GM12891 (cell line): ENCODE results near the gene NEU1.
A peak's percentile ranks its signal among the peaks of the same experiment; 100 is the strongest.

Source experiments
- DNase-seq: peaks from one replicate; pipeline ENCODE4 v3.0.0; 2011; ENCODE audit warnings: low spot score; ENCODE audit not compliant: insufficient read length
- FAIRE-seq: peaks from 2 replicates; lab custom pipeline; 2011; peaks lifted over from hg19 to GRCh38; lab: Jason Lieb, UNC
- PAX5 ChIP-seq: IDR thresholded peaks from 2 replicates; pipeline ENCODE4 v1.6.1; 2011; ENCODE audit warnings: low read length, moderate library complexity, mild to moderate bottlenecking; ENCODE audit not compliant: insufficient read depth, severe bottlenecking
- POLR2A ChIP-seq: IDR thresholded peaks from 2 replicates; pipeline ENCODE4 v1.6.1; 2011; ENCODE audit warnings: low read depth, low read length, control low read depth
- POLR2AphosphoS5 ChIP-seq: IDR thresholded peaks from 2 replicates; pipeline ENCODE4 v1.6.1; 2011; ENCODE audit warnings: low read depth, low read length, control low read depth
- POU2F2 ChIP-seq: IDR thresholded peaks from 2 replicates; pipeline ENCODE4 v1.6.1; 2011; ENCODE audit warnings: low read depth, mild to moderate bottlenecking, control low read depth, low read length, moderate library complexity
- SPI1 ChIP-seq: IDR thresholded peaks from 2 replicates; pipeline ENCODE4 v1.6.1; 2011; ENCODE audit warnings: low read depth, low read length, control low read depth
- TAF1 ChIP-seq: IDR thresholded peaks from 2 replicates; pipeline ENCODE4 v1.6.1; 2011; ENCODE audit warnings: low read depth, low read length, control low read depth

NEU1 gene

GRCh38 chr6:31901953-31902643 is 39.5 kb upstream of the NEU1 start, which contains the start of gene ZBTB12:
Gene ZBTB12, minus strand, starts transcription at chr6:31902086. Its CDS starts 781 bp downstream, at chr6:31901305.
- DNase-seq (peak; percentile 85), FAIRE-seq (peak; percentile 92)
- TF ChIP-seq POU2F2: no peak
- no peak for TF ChIP-seq SPI1
- no peak for TF ChIP-seq POLR2AphosphoS5
- TF ChIP-seq POLR2A: no peak
- TF ChIP-seq PAX5: no peak
- 0 out of 2 replicates have a peak, but pooled peaks have one; percentile 25 for TF ChIP-seq TAF1

GRCh38 chr6:31901415-31901952 is 38.9 kb upstream of the NEU1 start:
- TF ChIP-seq POLR2AphosphoS5 (no peak; the same call in 1 of the 2 replicates), POLR2A (no peak), PAX5 (no peak), POU2F2 (no peak), TAF1 (no peak), SPI1 (no peak)
- no peak for FAIRE-seq
- DNase-seq: peak; percentile 58

- no peak for DNase-seq
- no peak for TF ChIP-seq TAF1
- TF ChIP-seq POLR2AphosphoS5: no peak; the same call in 1 of the 2 replicates
- no peak for TF ChIP-seq POLR2A
- no peak for TF ChIP-seq SPI1
- no peak for FAIRE-seq
Observed at GRCh38 chr6:31900917-31901414, 38.3 kb upstream of the NEU1 start.

- DNase-seq (no peak), FAIRE-seq (no peak)
- no peak for TF ChIP-seq POLR2AphosphoS5
- no peak for TF ChIP-seq POU2F2
- TF ChIP-seq POLR2A: no peak
- no peak for TF ChIP-seq PAX5
- TF ChIP-seq SPI1: no peak
- TF ChIP-seq TAF1: no peak
Observed at GRCh38 chr6:31899882-31900722, 37.5 kb upstream of the NEU1 start.

- FAIRE-seq (no peak), DNase-seq (no peak)
- TF ChIP-seq PAX5 (no peak), SPI1 (peak; percentile 46)
Observed at GRCh38 chr6:31899215-31899614, 36.6 kb upstream of the NEU1 start.

- peak; percentile 58 for FAIRE-seq
- DNase-seq: no peak
- TF ChIP-seq SPI1 (no peak), POU2F2 (no peak), PAX5 (no peak), POLR2A (no peak), POLR2AphosphoS5 (no peak), TAF1 (no peak)
Observed at GRCh38 chr6:31898383-31899011, 35.9 kb upstream of the NEU1 start.

- peak; percentile 85 for FAIRE-seq
Observed at GRCh38 chr6:31897612-31898382, 35.2 kb upstream of the NEU1 start, which contains the start of gene EHMT2. Gene EHMT2, minus strand, starts transcription at chr6:31897698. Its CDS starts 21 bp downstream, at chr6:31897677.

GRCh38 chr6:31896856-31897611 is 34.4 kb upstream of the NEU1 start:
- TF ChIP-seq TAF1 (no peak), PAX5 (no peak), POU2F2 (no peak), POLR2A (no peak), POLR2AphosphoS5 (no peak), SPI1 (no peak)
- no peak for DNase-seq
- no peak for FAIRE-seq

More at GRCh38 chr6:31897612-31898382, 35.2 kb upstream of the NEU1 start, which contains the start of gene EHMT2:
- DNase-seq: peak; percentile 88
- TF ChIP-seq SPI1: no peak
- no peak for TF ChIP-seq POLR2A
- peak; percentile 49; the same call in 1 of the 2 replicates for TF ChIP-seq POLR2AphosphoS5
- TF ChIP-seq POU2F2: no peak
- TF ChIP-seq PAX5: no peak
- TF ChIP-seq TAF1: peak; percentile 76

GRCh38 chr6:31896493-31896855 is 33.9 kb upstream of the NEU1 start:
- TF ChIP-seq POLR2AphosphoS5 (no peak), POLR2A (no peak), SPI1 (no peak), POU2F2 (no peak), PAX5 (no peak)
- FAIRE-seq: no peak
- no peak for DNase-seq
